IPS-18c (cell line): Measurements from ENCODE around the gene PCNX2.

Experiments
- H3K4me3 ChIP-seq: 2 replicates; pipeline ENCODE4 v1.7.0; 2013; ENCODE audit warnings: low read depth, mild to moderate bottlenecking, low read length, moderate library complexity; ENCODE audit not compliant: insufficient read depth
- H3K9me3 ChIP-seq: one replicate; pipeline ENCODE4 v1.6.1; 2013; ENCODE audit warnings: mild to moderate bottlenecking, low read length, moderate library complexity; ENCODE audit not compliant: control insufficient read depth, insufficient read depth

The PCNX2 gene, protein sequence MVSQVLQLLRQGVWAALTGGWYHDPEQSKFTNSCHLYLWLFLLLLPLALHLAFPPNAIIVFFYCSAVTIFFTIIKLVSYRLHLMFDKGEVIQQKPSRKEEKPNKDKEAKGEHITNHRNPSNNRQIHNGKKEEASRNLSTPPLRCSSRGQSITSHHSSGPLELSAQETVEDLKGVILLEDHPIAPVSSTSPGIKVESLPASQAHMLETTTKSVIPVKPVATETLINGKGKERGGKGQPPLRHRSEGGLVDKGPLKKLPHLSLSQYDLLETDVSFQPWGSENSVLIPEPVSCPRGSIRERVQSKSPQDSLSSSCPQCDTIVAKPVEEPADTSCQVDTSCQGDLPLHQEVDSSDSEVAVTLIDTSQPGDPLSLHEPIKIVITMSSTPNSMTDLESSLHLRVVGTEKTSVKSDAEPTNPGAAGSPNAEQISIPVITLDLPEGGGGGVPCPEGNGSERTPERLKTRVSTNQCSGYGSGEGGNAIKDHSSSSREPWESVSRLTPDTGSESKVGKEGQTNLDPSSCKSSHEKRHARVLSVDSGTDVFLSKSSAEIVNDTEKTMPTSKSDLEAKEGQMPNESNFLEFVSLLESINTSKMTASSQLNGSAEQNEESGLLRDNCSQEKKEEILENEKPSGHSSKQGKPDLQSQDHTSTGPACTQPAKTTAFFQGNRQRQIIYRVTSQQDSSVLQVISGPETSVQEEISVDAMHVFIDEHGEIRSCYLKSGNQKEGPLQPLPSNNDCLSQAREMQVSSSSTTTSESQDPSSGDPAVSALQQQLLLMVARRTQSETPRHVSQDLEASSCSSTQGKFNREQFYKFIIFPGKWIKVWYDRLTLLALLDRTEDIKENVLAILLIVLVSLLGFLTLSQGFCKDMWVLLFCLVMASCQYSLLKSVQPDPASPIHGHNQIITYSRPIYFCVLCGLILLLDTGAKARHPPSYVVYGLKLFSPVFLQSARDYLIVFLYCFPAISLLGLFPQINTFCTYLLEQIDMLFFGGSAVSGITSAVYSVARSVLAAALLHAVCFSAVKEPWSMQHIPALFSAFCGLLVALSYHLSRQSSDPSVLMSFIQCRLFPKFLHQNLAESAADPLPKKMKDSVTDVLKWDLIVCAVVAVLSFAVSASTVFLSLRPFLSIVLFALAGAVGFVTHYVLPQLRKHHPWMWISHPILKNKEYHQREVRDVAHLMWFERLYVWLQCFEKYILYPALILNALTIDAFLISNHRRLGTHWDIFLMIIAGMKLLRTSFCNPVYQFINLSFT (N-terminal part only)

DNA sequence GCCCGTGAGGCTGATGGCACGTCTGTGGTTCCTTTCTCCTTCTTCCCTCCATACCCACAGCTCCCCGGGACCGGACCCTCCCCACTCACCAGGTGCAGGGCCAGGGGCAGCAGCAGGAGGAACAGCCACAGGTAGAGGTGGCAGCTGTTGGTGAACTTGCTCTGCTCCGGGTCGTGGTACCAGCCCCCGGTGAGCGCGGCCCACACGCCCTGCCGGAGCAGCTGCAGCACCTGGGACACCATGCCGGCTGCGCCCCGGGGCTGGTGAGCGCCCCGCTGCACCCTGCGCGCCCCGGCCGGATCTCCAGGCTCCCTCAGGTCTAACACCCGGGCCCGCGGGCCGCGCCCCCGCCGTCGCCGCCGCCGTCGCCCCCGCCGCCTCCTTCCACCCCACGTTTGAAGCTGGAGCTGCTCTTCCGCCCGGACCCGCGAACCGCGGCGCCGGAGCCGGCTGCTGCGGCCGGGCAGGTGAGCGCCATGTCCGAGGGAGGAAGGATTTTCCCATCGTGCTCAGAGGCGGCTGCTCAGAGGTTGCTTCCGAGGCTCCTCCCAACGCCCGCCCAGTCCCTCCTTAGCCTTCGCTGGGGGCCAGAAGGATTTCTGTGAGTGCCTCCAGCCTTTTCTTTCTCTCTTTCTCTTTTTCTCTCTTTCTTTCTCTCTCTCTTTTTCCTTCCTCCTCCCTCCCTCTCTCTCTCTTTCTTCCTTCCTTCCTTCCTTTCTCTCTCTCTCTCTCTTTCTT is at the start of gene PCNX2:
PCNX2 (minus strand) TSS at position 489 of the 738 bp plus-strand sequence; CDS start at position 242, 247 bp downstream.
- no peaks in the 10 kb centered on the region for H3K9me3 ChIP-seq

DNA sequence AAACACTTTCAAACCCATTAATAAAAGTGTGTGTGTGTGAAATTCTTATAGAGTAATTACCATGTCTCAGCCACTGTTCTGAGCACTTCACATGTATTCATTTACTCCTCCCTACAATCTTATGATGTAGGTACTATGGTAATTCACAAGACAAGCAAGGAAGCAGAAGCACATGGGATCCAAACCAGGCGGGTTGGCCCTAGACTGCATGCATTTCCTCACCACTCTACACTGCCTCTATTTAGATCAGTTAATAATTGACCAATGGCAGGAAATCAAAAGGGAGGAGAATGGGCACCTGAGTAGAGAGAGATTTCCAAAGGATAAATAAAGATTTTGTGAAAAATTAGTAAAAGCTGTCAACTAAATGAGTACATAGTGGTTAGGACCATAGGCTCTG is 47.7 kb upstream of the PCNX2 start:
- H3K9me3 ChIP-seq, result no peaks in the 10 kb centered on the region
- H3K4me3 ChIP-seq, result no peak overlapping the region

More for the DNA sequence above, at the start of gene PCNX2:
- peak within 1 kb of the TSS; percentile 86 for H3K4me3 ChIP-seq

DNA sequence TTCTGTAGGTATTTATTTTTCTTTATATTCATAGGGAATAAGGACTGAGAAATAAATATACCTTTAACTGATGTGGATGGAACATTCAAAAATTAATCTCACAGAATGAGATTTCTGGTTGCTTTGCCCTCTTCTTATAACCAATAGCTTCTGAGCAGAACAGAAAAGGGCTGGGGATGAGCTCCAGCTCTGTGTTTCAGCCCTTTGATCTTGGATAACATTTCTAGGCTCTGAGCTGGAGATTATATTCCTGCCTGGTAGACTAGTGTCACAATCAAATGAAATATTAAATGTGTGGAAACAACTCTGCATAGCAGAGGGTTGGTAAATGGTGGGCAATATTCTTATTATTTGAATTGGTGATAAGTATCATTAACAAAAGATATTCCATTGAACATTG is 46.6 kb upstream of the PCNX2 start:
- Histone ChIP-seq H3K9me3 (no peaks in the 10 kb centered on the region), H3K4me3 (no peak overlapping the region)

DNA sequence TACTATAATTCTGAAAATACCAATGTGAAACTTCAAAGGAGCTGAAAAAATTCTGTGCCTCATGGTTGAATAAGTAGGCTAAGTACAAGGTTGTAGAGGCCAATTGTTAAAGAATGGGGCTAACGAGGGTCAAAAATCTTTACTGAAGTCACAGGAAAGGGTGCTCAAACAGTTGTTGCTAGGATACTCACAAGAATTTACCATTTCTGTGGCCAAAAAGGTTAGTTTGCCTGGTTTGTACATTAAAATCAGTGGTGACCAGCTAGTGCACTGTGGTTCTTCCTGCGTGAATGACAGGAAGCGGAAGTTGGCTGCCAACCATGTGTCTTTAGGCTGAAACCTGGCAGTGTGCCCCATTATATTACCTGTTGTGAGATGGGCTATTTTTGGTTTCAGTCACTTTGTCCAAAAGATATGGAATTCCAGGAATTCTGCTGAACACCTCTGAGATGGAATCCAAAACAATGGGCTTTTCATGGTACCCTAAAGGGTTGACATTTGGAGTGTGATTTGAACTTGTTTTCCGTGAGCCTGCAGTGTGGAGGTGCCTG is 45.5 kb upstream of the PCNX2 start:
- Histone ChIP-seq H3K4me3 (no peak overlapping the region), H3K9me3 (no peaks in the 10 kb centered on the region)

DNA sequence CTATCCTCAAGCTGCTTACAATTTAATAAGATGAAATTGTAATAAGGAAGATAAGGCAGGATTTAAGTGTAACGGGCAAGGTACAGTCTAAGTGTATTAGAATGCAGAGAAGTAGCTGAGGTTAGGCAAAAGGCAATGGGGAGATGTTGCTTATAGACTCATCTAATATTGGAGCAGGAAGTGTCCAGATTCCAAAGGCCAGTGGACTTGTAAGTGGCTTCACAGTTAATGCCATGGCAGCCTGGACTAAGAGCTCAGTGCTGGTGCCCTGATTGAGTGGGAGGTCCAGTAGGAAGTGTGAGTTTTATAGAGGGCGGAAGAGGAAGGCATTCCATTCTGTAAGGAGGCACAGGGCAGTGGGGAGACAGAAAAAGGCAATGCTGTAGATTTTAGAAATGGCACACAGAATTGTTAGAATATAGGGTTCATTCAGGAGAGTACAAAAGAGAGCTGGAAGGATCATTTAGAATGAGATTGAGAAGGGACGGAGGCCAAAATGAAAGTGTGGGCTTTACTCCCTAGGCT is 44.6 kb upstream of the PCNX2 start:
- no peak overlapping the region for H3K4me3 ChIP-seq
- no peaks in the 10 kb centered on the region for H3K9me3 ChIP-seq

DNA sequence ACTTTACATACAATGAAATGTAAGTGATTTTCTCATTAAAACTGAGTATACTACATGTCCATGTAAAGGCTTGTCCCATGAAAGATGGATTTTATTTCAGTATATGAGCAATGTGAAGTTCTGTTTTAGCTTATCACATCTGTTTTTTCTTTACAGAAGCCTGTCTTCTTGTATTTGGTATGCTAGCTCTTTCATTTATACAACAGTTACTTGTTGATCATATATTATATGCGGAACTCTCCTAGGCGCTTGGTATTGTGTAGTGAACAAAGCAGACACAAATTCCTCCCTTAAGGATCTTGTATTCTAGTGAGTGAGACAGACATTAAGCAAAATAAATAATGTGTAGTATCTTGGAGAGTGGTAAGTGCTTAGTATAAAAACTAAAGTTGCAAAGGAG is 42.6 kb upstream of the PCNX2 start:
- no peak overlapping the region for H3K4me3 ChIP-seq
- H3K9me3 ChIP-seq, result no peaks in the 10 kb centered on the region

DNA sequence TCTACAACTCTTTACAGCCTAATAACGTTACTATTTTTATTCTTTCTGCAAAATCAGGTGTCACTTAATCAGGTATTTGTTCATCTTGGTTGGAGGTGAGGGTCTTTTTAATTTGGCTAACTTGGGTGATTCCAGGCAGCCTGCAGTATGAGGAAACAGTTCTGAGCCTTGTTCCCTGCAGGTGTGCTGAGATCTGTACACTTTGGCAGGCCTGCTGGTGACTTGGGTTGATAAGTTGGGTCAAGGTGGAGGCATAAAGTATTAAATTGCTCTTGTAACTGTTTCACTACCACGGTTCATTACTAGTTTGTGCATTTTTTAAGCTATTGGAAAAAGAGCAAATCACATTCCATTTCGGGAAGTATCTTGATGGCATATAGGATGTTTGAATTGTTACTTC is 42.0 kb upstream of the PCNX2 start:
- no peak overlapping the region for H3K4me3 ChIP-seq
- H3K9me3 ChIP-seq, result no peaks in the 10 kb centered on the region

DNA sequence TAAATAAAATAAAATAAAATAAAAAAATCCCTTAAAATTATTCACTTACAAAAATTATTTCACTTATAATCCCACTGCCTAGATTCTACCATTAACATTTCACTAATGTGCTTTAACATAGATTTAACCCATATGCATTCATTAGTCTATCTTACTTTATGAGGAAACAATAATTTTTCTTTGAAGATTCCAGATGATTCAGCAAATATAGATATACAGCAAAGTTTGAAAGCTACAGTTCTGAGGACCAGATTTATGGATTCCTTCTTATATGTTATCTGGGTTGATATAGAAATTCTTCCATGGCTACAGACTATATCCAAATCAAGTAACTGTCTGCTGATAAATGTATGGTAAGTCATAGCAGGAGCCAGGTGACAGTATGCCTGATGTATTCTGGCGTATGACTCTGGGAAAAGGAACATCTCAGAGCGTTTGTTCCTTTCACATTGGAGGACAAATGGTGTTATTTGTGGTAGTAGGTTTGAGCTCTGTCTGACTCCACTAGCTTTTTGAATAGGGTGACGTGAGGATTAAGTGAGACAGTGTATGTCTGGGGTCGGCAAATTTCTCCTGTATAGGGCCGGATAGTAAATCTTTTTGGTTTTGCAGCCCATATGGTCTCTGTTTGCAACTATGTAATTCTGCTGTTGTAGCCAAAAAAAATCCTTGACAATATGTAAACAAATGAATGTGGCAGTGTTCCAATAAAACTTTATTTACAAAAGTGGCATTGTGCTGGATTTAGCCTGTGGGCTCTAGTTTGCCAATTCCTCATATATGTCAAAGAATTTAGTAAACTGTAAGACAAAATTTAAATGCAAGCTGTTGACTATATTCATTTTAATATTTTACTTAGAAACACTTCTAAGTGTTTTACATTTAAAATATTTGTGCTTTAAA is 41.3 kb upstream of the PCNX2 start:
- Histone ChIP-seq H3K9me3 (no peaks in the 10 kb centered on the region), H3K4me3 (no peak overlapping the region)

DNA sequence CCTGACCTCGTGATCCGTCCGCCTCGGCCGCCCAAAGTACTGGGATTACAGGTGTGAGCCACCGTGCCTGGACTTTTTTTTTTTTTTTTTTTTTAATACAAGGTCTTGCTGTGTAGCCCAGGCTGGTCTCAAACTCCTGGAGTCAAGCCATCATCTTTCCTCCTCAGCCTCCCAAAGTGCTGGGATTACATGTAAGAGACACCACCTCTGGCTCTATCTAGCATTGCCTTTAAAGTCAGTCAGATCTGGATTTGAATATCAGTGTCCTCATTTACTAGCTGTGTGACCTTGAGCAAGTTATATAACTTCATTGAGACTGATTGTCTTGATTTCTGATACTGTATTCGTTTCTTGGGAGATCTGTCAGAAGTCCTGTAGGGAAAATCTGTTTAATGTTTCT is 38.6 kb upstream of the PCNX2 start:
- Histone ChIP-seq H3K9me3 (no peaks in the 10 kb centered on the region), H3K4me3 (no peak overlapping the region)

DNA sequence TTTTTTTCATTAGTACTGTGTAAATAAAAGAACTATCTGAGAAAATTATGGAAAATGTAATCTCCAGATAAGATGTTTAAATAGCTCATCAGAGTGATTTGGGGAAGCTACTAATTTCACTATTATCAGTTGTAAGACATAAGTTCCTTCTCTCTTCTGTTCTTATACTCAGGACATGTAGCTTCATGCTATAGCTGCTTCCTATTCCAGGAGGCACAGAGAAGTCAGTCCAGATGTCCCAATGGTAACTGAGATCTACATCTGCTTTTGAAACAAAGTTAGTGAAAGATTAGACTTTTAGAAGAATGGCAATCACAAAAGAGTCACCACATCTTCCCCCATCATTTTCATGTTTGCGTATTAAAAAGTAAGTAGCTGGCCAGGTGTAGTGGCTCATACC is 37.6 kb upstream of the PCNX2 start:
- no peak overlapping the region for H3K4me3 ChIP-seq
- no peaks in the 10 kb centered on the region for H3K9me3 ChIP-seq

DNA sequence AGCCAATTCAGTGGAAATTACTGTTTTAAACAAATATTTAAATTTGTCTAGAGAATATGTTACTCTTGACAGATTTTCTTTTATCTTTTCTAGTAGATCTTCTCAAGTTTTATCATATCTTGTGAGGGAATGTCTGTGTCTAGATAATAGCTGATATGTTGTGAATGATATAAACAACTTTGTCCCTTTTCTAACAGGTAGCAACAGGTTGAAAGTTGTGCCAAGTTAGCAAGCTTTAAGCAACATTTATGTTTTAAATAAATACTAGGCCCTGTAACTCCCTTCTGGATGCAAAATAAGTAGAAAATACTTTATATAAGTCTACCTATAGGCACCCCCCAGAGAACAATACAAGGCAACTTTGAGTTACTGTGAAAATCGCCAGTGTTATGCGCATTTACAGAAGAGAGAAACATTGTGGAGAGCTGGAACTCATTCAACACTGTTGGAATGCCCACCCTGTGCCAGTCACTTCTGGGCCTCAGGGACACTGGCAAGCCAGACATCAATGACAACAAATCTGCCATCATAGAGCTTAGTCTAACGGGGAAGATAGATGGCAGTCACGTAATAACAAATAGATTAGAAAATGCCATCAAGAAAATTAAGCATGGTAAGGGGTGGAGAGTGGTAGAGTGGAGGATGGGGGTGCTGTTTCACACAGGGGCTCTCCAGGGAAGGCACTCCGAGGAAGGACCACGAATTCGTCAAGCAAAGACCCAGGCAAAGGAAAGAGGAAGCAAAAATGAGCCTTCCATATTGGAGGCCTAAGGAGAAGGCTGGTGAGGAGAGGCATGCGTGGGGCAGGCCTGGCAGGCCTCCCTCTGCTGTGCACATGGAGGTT is 36.4 kb upstream of the PCNX2 start:
- Histone ChIP-seq H3K9me3 (peaks cover 2% of the 10 kb centered on the region), H3K4me3 (no peak overlapping the region)

DNA sequence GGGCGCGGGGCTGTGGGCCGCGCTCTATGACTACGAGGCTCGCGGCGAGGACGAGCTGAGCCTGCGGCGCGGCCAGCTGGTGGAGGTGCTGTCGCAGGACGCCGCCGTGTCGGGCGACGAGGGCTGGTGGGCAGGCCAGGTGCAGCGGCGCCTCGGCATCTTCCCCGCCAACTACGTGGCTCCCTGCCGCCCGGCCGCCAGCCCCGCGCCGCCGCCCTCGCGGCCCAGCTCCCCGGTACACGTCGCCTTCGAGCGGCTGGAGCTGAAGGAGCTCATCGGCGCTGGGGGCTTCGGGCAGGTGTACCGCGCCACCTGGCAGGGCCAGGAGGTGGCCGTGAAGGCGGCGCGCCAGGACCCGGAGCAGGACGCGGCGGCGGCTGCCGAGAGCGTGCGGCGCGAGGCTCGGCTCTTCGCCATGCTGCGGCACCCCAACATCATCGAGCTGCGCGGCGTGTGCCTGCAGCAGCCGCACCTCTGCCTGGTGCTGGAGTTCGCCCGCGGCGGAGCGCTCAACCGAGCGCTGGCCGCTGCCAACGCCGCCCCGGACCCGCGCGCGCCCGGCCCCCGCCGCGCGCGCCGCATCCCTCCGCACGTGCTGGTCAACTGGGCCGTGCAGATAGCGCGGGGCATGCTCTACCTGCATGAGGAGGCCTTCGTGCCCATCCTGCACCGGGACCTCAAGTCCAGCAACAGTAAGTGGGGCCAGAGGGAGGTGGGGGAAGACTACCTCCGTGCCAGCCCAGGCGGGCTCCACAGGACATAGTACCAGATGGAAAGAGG is 32.8 kb upstream of the PCNX2 start:
- peak overlapping the region; percentile 70 for H3K4me3 ChIP-seq

DNA sequence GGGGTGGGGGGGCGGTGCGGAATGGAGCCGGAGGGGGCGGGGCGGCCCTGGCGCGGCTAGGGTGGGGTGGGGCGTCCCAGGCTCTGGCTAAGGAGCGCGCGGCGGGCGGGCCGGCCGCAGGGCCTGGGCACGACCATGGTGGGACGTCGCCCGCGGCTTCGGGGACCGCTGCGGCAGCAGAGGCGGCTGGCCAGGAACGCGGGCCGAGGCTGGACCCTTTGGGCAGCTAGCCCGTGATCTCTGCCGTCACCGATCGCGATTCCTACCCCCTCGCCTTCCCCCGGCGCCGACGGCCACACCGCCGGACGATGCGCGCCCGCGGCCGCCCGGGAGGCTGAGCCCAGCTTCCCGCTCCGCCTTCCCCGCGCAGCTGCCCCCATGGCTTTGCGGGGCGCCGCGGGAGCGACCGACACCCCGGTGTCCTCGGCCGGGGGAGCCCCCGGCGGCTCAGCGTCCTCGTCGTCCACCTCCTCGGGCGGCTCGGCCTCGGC is 32.2 kb upstream of the PCNX2 start, which contains the start of gene MAP3K21:
MAP3K21 (plus strand) TSS at position 74 of the 491 bp plus-strand sequence; CDS start at position 379, 305 bp downstream.
- peaks cover 2% of the 10 kb centered on the region for H3K9me3 ChIP-seq
- peak within 1 kb of the TSS; percentile 70 for H3K4me3 ChIP-seq

More for the DNA sequence above, 32.8 kb upstream of the PCNX2 start:
- peaks cover 2% of the 10 kb centered on the region for H3K9me3 ChIP-seq
